Measurements from ENCODE around the gene CGREF1. TPM values are rescaled to one million over a fixed set of nuclear protein-coding genes. Genes with fewer than 3 reads are reported as not detected.

Gene CGREF1
- total RNA-seq, 4 donors from 2014 or later: 2.6 to 6.1 (median 3.9) TPM

DNA sequence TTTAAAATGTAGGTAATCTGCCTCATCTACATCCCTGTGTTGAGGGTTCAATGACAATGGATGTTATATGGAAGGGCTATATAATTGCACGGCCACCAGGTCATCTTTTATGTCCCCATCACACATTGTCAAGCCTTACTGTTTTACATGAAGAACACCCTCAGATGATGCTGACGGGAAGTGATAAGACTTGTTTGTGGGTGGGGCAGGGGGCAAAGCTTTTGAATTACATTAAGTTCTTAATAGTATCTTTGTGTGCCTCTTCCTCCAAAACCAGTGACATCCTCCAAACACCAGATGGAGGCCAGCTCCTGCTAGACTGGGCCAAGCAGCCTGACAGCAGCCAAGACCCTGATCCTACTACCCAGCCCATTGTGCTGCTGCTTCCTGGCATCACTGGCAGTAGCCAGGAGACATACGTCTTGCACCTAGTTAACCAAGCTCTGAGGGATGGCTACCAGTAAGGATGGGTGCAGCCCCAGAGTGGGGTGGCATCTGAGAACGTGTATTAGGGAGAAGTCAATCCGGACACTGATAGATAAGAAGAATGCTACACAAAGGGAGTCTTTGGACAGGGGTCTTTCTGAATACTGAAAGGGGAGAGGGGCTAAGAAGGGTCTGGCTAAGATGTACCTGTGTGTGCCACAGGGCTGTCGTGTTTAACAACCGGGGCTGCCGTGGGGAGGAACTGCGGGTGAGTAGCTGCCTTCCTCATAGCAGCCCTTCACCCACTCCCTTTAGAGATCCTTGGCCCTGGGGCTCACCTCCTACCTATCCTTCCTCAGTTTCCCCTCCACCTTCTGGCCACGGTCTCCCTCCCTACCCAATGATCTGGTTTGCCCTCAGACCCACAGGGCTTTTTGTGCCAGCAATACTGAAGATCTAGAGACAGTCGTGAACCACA is 10.0 kb upstream of the CGREF1 start:
- 81 to 83% methylated on average over 10 to 11 of the region's 11 CpGs for WGBS, 2 donors
- Histone ChIP-seq H3K27me3 (no peaks in the 10 kb centered on the region), H3K36me3 (peaks cover 15 to 39% (median 22%) of the 10 kb centered on the region in 3 donors), H3K9me3 (no peaks in the 10 kb centered on the region), H3K27ac (no peak overlapping the region), H3K4me1 (peaks cover 12 to 24% (median 14%) of the 10 kb centered on the region in 3 donors), H3K4me3 (no peak overlapping the region)
- TF ChIP-seq POLR2A (IDR thresholded peaks at IDR 0.05): no peak
- TF ChIP-seq, protein P1, sequence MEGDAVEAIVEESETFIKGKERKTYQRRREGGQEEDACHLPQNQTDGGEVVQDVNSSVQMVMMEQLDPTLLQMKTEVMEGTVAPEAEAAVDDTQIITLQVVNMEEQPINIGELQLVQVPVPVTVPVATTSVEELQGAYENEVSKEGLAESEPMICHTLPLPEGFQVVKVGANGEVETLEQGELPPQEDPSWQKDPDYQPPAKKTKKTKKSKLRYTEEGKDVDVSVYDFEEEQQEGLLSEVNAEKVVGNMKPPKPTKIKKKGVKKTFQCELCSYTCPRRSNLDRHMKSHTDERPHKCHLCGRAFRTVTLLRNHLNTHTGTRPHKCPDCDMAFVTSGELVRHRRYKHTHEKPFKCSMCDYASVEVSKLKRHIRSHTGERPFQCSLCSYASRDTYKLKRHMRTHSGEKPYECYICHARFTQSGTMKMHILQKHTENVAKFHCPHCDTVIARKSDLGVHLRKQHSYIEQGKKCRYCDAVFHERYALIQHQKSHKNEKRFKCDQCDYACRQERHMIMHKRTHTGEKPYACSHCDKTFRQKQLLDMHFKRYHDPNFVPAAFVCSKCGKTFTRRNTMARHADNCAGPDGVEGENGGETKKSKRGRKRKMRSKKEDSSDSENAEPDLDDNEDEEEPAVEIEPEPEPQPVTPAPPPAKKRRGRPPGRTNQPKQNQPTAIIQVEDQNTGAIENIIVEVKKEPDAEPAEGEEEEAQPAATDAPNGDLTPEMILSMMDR (IDR thresholded peaks at IDR 0.05): no peak
- DNase-seq: no peak
- intact Hi-C loops (cut with DNase I): no loop called here

DNA sequence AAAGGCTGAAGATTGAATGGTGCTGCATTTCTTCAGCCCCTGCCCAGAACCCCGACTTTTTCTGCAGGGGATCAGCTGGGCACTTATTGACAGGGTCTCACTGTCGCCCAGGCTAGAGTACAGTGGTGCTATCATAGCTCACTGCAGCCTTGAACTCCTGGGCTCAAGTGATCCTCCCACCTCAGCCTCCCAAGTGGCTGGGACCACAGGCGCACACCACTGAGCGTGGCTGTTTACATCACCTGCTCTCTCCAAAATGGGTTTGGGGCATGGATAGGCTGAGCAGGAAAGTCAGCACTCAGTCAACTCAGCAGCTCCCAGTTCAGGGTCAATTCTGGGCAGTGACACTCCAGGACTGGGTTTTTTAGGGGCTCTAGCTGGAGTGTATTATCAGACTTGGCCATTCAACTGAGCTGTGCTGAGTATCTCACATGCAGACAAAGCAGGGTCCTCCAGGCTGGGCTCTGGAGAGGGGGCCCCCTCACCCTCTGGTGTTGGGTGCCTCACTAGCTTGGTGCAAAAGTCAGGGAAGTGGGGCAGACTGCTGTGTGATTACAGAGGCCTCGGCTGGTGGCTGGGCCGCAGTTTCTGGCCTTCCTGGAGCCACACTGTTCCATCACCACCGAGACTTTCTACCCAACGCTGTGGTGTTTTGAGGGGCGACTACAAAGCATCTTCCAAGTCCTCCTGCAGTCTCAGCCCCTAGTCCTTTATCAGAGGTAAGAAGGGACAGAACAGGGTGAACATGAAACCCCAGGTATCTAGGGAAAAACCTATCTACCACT is 9.1 kb upstream of the CGREF1 start:
- H3K27ac ChIP-seq: no peak overlapping the region

DNA sequence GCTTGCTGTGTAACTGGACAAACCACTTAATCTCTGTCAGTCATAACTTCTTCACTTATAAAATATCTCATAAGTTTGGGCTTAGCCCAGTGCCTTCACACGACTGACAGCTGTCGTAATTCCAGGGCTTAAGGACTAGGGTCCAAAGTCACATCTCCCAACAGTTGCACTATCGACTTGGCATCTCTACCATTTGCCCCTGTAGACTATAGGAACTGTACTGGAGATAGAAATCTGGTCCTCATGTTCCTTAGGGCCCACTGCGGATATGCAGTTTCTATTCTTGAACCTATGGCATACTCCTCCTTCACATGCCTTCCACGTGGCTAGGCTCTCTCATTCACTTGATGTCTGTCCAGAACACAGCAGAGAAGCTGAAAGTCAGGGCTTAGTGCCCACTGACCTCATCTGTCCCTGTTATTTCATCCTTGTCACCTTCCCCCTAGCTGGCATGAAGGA is 7.4 kb upstream of the CGREF1 start:
- Histone ChIP-seq H3K4me1 (peaks cover 0 to 14% (median 3%) of the 10 kb centered on the region in 3 donors), H3K9me3 (no peaks in the 10 kb centered on the region), H3K36me3 (peaks cover 5 to 22% (median 12%) of the 10 kb centered on the region in 3 donors), H3K27ac (no peak overlapping the region), H3K27me3 (no peaks in the 10 kb centered on the region), H3K4me3 (no peak overlapping the region)
- no peak for DNase-seq
- TF ChIP-seq, protein P1 (IDR thresholded peaks at IDR 0.05): no peak
- TF ChIP-seq POLR2A (IDR thresholded peaks at IDR 0.05): no peak
- intact Hi-C loops (cut with DNase I): no loop called here
- 49 to 59% methylated on average over 5 of the region's 5 CpGs for WGBS, 2 donors

More for the DNA sequence above, 9.1 kb upstream of the CGREF1 start:
- intact Hi-C loops (cut with DNase I): no loop called here
- no peaks in the 10 kb centered on the region for H3K27me3 ChIP-seq
- H3K4me1 ChIP-seq: peaks cover 5 to 24% (median 10%) of the 10 kb centered on the region in 3 donors
- TF ChIP-seq, protein P1 (IDR thresholded peaks at IDR 0.05): no peak
- no peak for TF ChIP-seq POLR2A (IDR thresholded peaks at IDR 0.05)
- 83 to 85% methylated on average over 4 of the region's 9 CpGs for WGBS, 2 donors
- no peak overlapping the region for H3K4me3 ChIP-seq
- no peak for DNase-seq
- peaks cover 15 to 39% (median 22%) of the 10 kb centered on the region in 3 donors for H3K36me3 ChIP-seq
- H3K9me3 ChIP-seq: no peaks in the 10 kb centered on the region

DNA sequence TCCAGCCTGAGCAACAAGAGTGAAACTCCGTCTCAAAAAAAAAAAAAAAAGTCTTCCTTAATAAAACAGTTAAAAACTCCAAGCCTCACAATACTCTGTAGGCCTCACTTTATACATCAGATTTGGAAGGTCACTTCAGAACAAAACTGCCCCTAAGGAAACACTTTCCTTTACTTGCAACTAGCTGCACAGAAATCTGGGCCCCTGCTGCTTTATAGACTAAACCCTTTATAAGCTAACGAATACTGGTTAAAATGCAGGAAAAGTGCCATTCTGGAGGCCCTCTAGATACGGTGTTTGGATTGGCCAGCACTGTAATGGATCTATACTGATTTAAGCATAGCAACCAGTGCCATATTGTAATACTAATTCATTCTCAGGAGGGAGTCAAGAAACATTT is 6.2 kb upstream of the CGREF1 start:
- Histone ChIP-seq H3K27ac (no peak overlapping the region), H3K27me3 (no peaks in the 10 kb centered on the region), H3K9me3 (no peaks in the 10 kb centered on the region), H3K36me3 (peaks cover 0 to 10% (median 0%) of the 10 kb centered on the region in 3 donors), H3K4me3 (no peak overlapping the region), H3K4me1 (peaks cover 0 to 14% (median 3%) of the 10 kb centered on the region in 3 donors)
- intact Hi-C loops (cut with DNase I): no loop called here
- no peak for DNase-seq
- no peak for TF ChIP-seq POLR2A (IDR thresholded peaks at IDR 0.05)
- TF ChIP-seq, protein P1 (IDR thresholded peaks at IDR 0.05): no peak
- WGBS, 2 donors: 87 to 95% methylated on average over 3 of the region's 3 CpGs

Data from esophagus squamous epithelium (tissue), 5 donors.